ENCODE data around the gene PITPNC1.

DNA sequence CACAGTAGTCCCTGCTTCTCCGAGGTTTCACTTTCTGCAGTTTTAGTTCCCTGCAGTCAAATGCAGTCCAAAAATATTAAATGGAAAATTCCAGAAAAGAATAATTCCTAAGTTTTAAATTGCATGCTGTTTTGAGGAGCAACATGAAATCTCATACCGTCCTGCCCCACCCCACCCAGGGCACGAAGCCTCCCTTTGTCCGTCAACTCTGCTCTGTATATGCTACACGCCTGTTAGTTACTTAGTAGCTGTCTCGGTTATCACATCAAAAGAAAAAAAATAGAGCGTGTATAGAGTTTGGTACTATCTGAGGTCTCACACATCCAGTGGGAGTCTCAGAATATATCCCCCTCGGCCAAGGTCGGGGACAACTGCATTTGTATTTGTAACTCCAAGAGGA lies 211.2 kb downstream of the PITPNC1 start:
- TF ChIP-seq REPIN1 (CRISPR knock-in tag; IDR thresholded peaks at IDR 0.05; ENCODE audit: borderline replicate concordance, low read depth) (no peak), FOXP1 (IDR thresholded peaks at IDR 0.05) (no peak), FOXP1 (CRISPR knock-in tag; IDR thresholded peaks at IDR 0.05) (no peak), PHB2 (IDR thresholded peaks at IDR 0.05; ENCODE audit: partially characterized antibody) (no peak), SETDB1 (CRISPR knock-in tag; IDR thresholded peaks at IDR 0.05; ENCODE audit: borderline replicate concordance) (no peak), ZNF839 (CRISPR knock-in tag; IDR thresholded peaks at IDR 0.05; ENCODE audit: borderline replicate concordance) (no peak)
- TF ChIP-seq, protein P1, sequence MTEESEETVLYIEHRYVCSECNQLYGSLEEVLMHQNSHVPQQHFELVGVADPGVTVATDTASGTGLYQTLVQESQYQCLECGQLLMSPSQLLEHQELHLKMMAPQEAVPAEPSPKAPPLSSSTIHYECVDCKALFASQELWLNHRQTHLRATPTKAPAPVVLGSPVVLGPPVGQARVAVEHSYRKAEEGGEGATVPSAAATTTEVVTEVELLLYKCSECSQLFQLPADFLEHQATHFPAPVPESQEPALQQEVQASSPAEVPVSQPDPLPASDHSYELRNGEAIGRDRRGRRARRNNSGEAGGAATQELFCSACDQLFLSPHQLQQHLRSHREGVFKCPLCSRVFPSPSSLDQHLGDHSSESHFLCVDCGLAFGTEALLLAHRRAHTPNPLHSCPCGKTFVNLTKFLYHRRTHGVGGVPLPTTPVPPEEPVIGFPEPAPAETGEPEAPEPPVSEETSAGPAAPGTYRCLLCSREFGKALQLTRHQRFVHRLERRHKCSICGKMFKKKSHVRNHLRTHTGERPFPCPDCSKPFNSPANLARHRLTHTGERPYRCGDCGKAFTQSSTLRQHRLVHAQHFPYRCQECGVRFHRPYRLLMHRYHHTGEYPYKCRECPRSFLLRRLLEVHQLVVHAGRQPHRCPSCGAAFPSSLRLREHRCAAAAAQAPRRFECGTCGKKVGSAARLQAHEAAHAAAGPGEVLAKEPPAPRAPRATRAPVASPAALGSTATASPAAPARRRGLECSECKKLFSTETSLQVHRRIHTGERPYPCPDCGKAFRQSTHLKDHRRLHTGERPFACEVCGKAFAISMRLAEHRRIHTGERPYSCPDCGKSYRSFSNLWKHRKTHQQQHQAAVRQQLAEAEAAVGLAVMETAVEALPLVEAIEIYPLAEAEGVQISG (CRISPR knock-in tag; IDR thresholded peaks at IDR 0.05): no peak
- TF ChIP-seq, protein P2, sequence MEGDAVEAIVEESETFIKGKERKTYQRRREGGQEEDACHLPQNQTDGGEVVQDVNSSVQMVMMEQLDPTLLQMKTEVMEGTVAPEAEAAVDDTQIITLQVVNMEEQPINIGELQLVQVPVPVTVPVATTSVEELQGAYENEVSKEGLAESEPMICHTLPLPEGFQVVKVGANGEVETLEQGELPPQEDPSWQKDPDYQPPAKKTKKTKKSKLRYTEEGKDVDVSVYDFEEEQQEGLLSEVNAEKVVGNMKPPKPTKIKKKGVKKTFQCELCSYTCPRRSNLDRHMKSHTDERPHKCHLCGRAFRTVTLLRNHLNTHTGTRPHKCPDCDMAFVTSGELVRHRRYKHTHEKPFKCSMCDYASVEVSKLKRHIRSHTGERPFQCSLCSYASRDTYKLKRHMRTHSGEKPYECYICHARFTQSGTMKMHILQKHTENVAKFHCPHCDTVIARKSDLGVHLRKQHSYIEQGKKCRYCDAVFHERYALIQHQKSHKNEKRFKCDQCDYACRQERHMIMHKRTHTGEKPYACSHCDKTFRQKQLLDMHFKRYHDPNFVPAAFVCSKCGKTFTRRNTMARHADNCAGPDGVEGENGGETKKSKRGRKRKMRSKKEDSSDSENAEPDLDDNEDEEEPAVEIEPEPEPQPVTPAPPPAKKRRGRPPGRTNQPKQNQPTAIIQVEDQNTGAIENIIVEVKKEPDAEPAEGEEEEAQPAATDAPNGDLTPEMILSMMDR (CRISPR knock-in tag; IDR thresholded peaks at IDR 0.05): no peak
